22Rv1 (cell line): ENCODE measurements around the gene GPD2.

Source experiments
- CTCF ChIP-seq: fragments of 450-650 bp; IDR thresholded peaks from 2 replicates; pipeline ENCODE4 v1.5.1; 2017; ENCODE audit warnings: mild to moderate bottlenecking
- ZFX ChIP-seq: fragments of 450-650 bp; IDR thresholded peaks from 2 replicates; pipeline ENCODE4 v1.6.1; 2017; ENCODE audit warnings: antibody characterized with exemption, borderline replicate concordance

GRCh38 chr2:156459720-156460119 lies 23.5 kb downstream of the GPD2 start:
- TF ChIP-seq CTCF, result no peak
- TF ChIP-seq ZFX, result no peak
